ENCODE data around the gene VPS37B.

GRCh38 chr12:122875590-122876220 lies 20.2 kb downstream of the VPS37B start:
- no peak for TF ChIP-seq POLR2AphosphoS5 (IDR thresholded peaks at IDR 0.05)
- TF ChIP-seq CTCF (IDR thresholded peaks at IDR 0.05): no peak
- no peak for TF ChIP-seq POLR2A (IDR thresholded peaks at IDR 0.05)

Measured in breast epithelium (tissue), 3 donors.